ENCODE results near the gene MARK2. TPM values are rescaled to one million over a fixed set of nuclear protein-coding genes. Genes with fewer than 3 reads are reported as not detected.

The MARK2 gene
- total RNA-seq, 2 donors from 2014 or later, result 29.0 to 30.0 TPM

DNA sequence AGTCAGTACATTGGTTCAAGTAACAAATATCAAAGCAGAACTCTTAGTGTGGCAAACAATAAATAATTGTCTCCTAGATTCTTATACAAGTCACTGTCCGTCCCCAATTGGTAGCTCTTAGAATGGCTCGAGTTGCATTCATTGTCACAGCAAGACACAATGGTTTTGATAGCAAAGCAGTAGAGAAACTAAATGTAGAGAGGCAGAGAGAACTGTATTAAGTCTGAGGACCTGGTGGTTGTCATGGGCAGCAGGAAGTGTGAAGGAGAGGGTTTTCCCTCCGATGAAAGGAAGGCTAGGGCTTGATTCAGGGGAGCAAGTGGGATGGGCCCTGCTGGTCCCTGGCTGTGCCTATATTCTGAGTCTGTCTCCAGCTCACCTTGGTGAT, 41.5 kb downstream of the MARK2 start:
- peaks cover 71% of the 10 kb centered on the region for H3K4me1 Mint-ChIP-seq (ENCODE audit: low read depth)
- H3K4me3 Mint-ChIP-seq, result no peak overlapping the region

GRCh38 chr11:63882555-63883242, 43.8 kb downstream of the MARK2 start:
- Mint-ChIP-seq H3K36me3 (ENCODE audit: insufficient read depth in 2 of 2) (peaks cover 0 to 2% of the 10 kb centered on the region in 2 donors), H3K27me3 (ENCODE audit: low read depth) (no peaks in the 10 kb centered on the region), H3K9me3 (no peaks in the 10 kb centered on the region), H3K4me3 (no peak overlapping the region), H3K27ac (no peak overlapping the region), H3K4me1 (ENCODE audit: low read depth) (peaks cover 82% of the 10 kb centered on the region)
- DNase-seq (no peak), ATAC-seq (replicated peaks in 1 of 2) (peak in 1 of 2 donors; percentile 26)

More for the DNA sequence above, 41.5 kb downstream of the MARK2 start:
- Mint-ChIP-seq H3K27ac (peak overlapping the region; percentile 14), H3K36me3 (ENCODE audit: insufficient read depth in 2 of 2) (peaks cover 0 to 2% of the 10 kb centered on the region in 2 donors), H3K27me3 (ENCODE audit: low read depth) (no peaks in the 10 kb centered on the region), H3K9me3 (no peaks in the 10 kb centered on the region)
- ATAC-seq (replicated peaks in 1 of 2) (no peak), DNase-seq (no peak)

- DNase-seq, result no peak
- Mint-ChIP-seq H3K27ac (no peak overlapping the region), H3K36me3 (ENCODE audit: insufficient read depth in 2 of 2) (peaks cover 0 to 2% of the 10 kb centered on the region in 2 donors), H3K27me3 (ENCODE audit: low read depth) (no peaks in the 10 kb centered on the region), H3K9me3 (no peaks in the 10 kb centered on the region), H3K4me1 (ENCODE audit: low read depth) (peaks cover 82% of the 10 kb centered on the region), H3K4me3 (no peak overlapping the region)
- ATAC-seq (replicated peaks in 1 of 2), result no peak
Measured at GRCh38 chr11:63883791-63884190, 44.9 kb downstream of the MARK2 start.

GRCh38 chr11:63884196-63884932, 45.5 kb downstream of the MARK2 start:
- peaks cover 0 to 2% of the 10 kb centered on the region in 2 donors for H3K36me3 Mint-ChIP-seq (ENCODE audit: insufficient read depth in 2 of 2)
- ATAC-seq (replicated peaks in 1 of 2) (no peak), DNase-seq (no peak)
- no peaks in the 10 kb centered on the region for H3K27me3 Mint-ChIP-seq (ENCODE audit: low read depth)
- H3K4me3 Mint-ChIP-seq, result no peak overlapping the region
- H3K4me1 Mint-ChIP-seq (ENCODE audit: low read depth), result peaks cover 82% of the 10 kb centered on the region
- H3K9me3 Mint-ChIP-seq, result no peaks in the 10 kb centered on the region
- no peak overlapping the region for H3K27ac Mint-ChIP-seq

GRCh38 chr11:63887386-63887999, 48.6 kb downstream of the MARK2 start:
- Mint-ChIP-seq H3K27ac (peak overlapping the region; percentile 0), H3K9me3 (no peaks in the 10 kb centered on the region), H3K36me3 (ENCODE audit: insufficient read depth in 2 of 2) (no peaks in the 10 kb centered on the region), H3K27me3 (ENCODE audit: low read depth) (no peaks in the 10 kb centered on the region), H3K4me3 (peak overlapping the region; percentile 93), H3K4me1 (ENCODE audit: low read depth) (peaks cover 88% of the 10 kb centered on the region)
- no peak for ATAC-seq (replicated peaks in 1 of 2)
- no peak for DNase-seq

- H3K36me3 Mint-ChIP-seq (ENCODE audit: insufficient read depth in 2 of 2), result peaks cover 2% of the 10 kb centered on the region in 2 donors
- ATAC-seq (replicated peaks in 1 of 2) (peak; percentile 82), DNase-seq (peak; percentile 61 to 63)
- H3K4me3 Mint-ChIP-seq, result peak overlapping the region; percentile 93
- H3K9me3 Mint-ChIP-seq, result no peaks in the 10 kb centered on the region
- peak overlapping the region; percentile 83 for H3K27ac Mint-ChIP-seq
- peaks cover 80% of the 10 kb centered on the region for H3K4me1 Mint-ChIP-seq (ENCODE audit: low read depth)
- H3K27me3 Mint-ChIP-seq (ENCODE audit: low read depth), result no peaks in the 10 kb centered on the region
Measured at GRCh38 chr11:63888170-63889086, 49.5 kb downstream of the MARK2 start.

DNA sequence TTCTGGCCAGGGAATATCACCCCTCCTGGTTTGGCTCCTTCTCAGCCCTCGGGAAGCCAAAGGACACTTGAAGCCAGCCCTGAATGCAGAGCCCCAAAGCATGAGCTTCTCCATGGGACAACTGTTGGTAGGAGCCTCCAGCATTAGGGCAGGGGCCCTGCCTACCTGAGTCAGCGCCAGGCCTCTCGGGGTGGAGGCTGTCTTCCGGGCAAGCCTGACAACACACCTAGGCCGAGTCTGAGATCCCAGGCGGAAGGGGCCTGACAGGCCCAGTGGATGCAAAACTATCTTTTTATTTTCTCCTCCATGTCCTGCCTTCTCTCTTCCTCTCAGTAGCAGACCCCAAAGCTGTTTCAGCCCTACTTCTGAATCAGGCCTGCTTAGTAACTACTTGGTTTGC, 50.4 kb downstream of the MARK2 start:
- Mint-ChIP-seq H3K27ac (peak overlapping the region; percentile 85), H3K36me3 (ENCODE audit: insufficient read depth in 2 of 2) (peaks cover 4 to 5% of the 10 kb centered on the region in 2 donors), H3K4me1 (ENCODE audit: low read depth) (peaks cover 71% of the 10 kb centered on the region), H3K4me3 (peak overlapping the region; percentile 93), H3K27me3 (ENCODE audit: low read depth) (no peaks in the 10 kb centered on the region), H3K9me3 (no peaks in the 10 kb centered on the region)
- ATAC-seq (replicated peaks in 1 of 2), result no peak
- no peak for DNase-seq

GRCh38 chr11:63890368-63890767, 51.5 kb downstream of the MARK2 start:
- ATAC-seq (replicated peaks in 1 of 2) (no peak), DNase-seq (no peak)
- peak overlapping the region in 1 of 2 donors; percentile 33 for H3K4me3 Mint-ChIP-seq
- H3K27ac Mint-ChIP-seq, result peak overlapping the region; percentile 27
- H3K9me3 Mint-ChIP-seq, result no peaks in the 10 kb centered on the region
- H3K4me1 Mint-ChIP-seq (ENCODE audit: low read depth), result peaks cover 64% of the 10 kb centered on the region
- peaks cover 4 to 7% of the 10 kb centered on the region in 2 donors for H3K36me3 Mint-ChIP-seq (ENCODE audit: insufficient read depth in 2 of 2)
- H3K27me3 Mint-ChIP-seq (ENCODE audit: low read depth), result no peaks in the 10 kb centered on the region

DNA sequence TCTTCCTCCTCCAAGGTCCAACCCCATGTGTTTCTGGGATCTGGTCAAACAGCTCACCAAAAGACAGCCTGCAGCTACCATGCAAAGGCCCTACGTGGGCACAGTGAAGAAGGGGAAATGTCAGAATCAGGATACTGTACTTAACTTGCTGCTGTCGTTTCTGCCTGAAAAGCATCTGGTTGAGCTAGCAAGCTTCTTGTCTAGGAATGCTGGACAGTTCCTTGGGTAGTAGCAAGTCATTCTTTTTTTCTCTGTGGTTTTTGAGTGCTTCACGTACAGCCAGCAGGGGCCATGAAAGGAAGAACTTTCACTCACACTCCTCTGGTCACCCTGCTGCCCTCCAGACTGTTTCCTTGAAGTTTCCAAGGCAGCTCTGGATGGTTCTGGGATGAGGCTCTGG, 53.3 kb downstream of the MARK2 start:
- ATAC-seq (replicated peaks in 1 of 2), result no peak
- Mint-ChIP-seq H3K27ac (no peak overlapping the region), H3K4me3 (no peak overlapping the region), H3K9me3 (no peaks in the 10 kb centered on the region), H3K4me1 (ENCODE audit: low read depth) (peaks cover 54% of the 10 kb centered on the region), H3K36me3 (ENCODE audit: insufficient read depth in 2 of 2) (peaks cover 4 to 11% of the 10 kb centered on the region in 2 donors), H3K27me3 (ENCODE audit: low read depth) (no peaks in the 10 kb centered on the region)
- no peak for DNase-seq

DNA sequence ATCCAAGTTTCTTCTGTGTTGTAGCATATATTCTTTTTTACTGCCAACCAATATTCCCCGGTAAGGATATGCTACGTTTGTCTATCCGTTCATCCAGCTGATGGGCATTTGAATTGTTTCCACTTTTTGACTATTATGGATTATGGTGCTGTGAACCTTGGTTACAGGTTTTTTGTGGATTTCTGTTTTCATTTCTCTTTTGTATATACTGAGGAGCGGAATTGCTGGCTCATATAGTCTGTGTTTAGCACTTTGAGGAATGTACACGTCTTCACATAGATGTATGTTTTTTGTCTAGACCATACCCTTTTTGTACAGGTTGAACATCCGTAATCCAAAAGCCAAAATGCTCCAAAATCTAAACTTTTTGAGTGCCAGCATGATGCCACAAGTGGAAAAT, 54.4 kb downstream of the MARK2 start:
- H3K36me3 Mint-ChIP-seq (ENCODE audit: insufficient read depth in 2 of 2), result peaks cover 4 to 11% of the 10 kb centered on the region in 2 donors
- ATAC-seq (replicated peaks in 1 of 2) (no peak), DNase-seq (no peak)
- no peak overlapping the region for H3K27ac Mint-ChIP-seq
- no peaks in the 10 kb centered on the region for H3K27me3 Mint-ChIP-seq (ENCODE audit: low read depth)
- H3K9me3 Mint-ChIP-seq, result no peaks in the 10 kb centered on the region
- H3K4me1 Mint-ChIP-seq (ENCODE audit: low read depth), result peaks cover 42% of the 10 kb centered on the region
- no peak overlapping the region for H3K4me3 Mint-ChIP-seq

GRCh38 chr11:63896071-63896470, 57.2 kb downstream of the MARK2 start:
- DNase-seq (no peak), ATAC-seq (replicated peaks in 1 of 2) (no peak)
- Mint-ChIP-seq H3K4me3 (no peak overlapping the region), H3K9me3 (no peaks in the 10 kb centered on the region), H3K4me1 (ENCODE audit: low read depth) (peaks cover 15% of the 10 kb centered on the region), H3K27me3 (ENCODE audit: low read depth) (no peaks in the 10 kb centered on the region), H3K27ac (no peak overlapping the region), H3K36me3 (ENCODE audit: insufficient read depth in 2 of 2) (peaks cover 7 to 14% of the 10 kb centered on the region in 2 donors)

DNA sequence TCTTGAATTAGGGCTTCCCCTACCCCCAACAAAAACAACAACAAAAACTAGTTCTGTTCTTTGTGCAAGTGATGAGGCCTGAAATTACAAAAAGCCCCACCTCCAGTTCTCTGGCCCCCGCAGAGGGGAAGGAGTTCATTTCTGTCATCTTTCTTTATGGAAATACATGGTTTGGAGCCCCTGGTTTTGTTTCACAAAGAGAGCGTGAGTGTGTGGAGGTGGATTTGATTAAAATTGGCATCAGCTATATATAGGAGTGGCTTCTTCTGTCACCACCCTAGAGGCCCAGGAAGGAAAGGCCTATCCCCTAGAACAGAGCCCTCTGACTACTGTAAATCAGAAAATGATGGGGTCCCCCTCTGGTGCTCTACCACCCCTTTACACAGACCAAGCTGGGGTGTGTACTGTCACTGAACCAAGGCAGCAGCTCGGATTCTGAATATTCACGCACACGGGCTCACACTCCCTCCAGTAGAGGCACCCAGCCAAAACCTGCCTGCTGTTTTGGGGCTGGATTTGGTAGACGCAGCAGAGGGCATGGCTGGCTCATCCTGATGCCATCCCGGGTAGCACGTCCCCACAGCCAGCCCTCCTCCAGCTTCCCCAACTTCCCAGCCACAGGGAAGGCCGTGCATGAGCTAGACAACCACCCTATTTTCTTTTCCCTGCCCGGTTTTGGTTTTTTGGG, 58.7 kb downstream of the MARK2 start:
- Mint-ChIP-seq H3K27me3 (ENCODE audit: low read depth) (no peaks in the 10 kb centered on the region), H3K4me1 (ENCODE audit: low read depth) (no peaks in the 10 kb centered on the region), H3K27ac (no peak overlapping the region), H3K9me3 (no peaks in the 10 kb centered on the region), H3K4me3 (no peak overlapping the region), H3K36me3 (ENCODE audit: insufficient read depth in 2 of 2) (peaks cover 11 to 20% of the 10 kb centered on the region in 2 donors)
- ATAC-seq (replicated peaks in 1 of 2) (no peak), DNase-seq (no peak)

Measured in activated T-cell treated with anti-CD3 and anti-CD28 coated beads, Interleukin-2, amount 50 U/mL, for 72 hours (primary cell).